Gastrocnemius medialis (tissue), 4 donors: ENCODE measurements around the gene PAPLN. TPM values are rescaled to one million over a fixed set of nuclear protein-coding genes. Genes with fewer than 3 reads are reported as not detected.

ENCODE experiments used
- ATAC-seq, 2 donors: fragments of 150-250 bp; one replicate each; pipeline ENCODE4 v1.9.1; 2016
- DNase-seq, 2 donors: peaks; one replicate each; pipeline ENCODE4 v3.0.0-alpha.2; 2019
- H3K27ac ChIP-seq, 4 donors: fragments of 200-600 bp; sonication (generic); 1 replicate in 1 of 4; 2 replicates in 3 of 4; pipeline ENCODE4 v1.5.1; 2016 to 2018; ENCODE audit warnings: mild to moderate bottlenecking in 2 of 4, moderate library complexity in 1 of 4
- H3K27me3 ChIP-seq, 3 donors: fragments of 200-600 bp; sonication (generic) in 2 of 3; 1 replicate in 1 of 3; 2 replicates in 2 of 3; pipeline versions ENCODE4 v1.5.1 to v1.6.0; 2016 to 2019; ENCODE audit warnings: mild to moderate bottlenecking in 1 of 3, moderate library complexity in 1 of 3
- H3K36me3 ChIP-seq, 2 donors: fragments of 200-600 bp; sonication (generic) in 1 of 2; one replicate each; pipeline ENCODE4 v1.5.1; 2017 to 2018
- H3K4me1 ChIP-seq, 2 donors: fragments of 200-600 bp; sonication (generic) in 1 of 2; one replicate each; pipeline ENCODE4 v1.5.1; 2016 to 2017; ENCODE audit warnings: mild to moderate bottlenecking in 2 of 2
- H3K4me3 ChIP-seq, 4 donors: fragments of 200-600 bp; sonication (generic) in 3 of 4; 1 replicate in 1 of 4; 2 replicates in 3 of 4; pipeline ENCODE4 v1.5.1; 2016 to 2019; ENCODE audit warnings: mild to moderate bottlenecking in 2 of 4
- H3K9me3 ChIP-seq, 3 donors: fragments of 200-600 bp; sonication (generic) in 2 of 3; 1 replicate in 1 of 3; 2 replicates in 2 of 3; pipeline ENCODE4 v1.5.1; 2016 to 2019
- CTCF ChIP-seq, 5 experiments: fragments of 450-650 bp in 3 of 5; fragments of 200-600 bp in 2 of 5; sonication (generic) in 2 of 5; IDR thresholded peaks in 4 of 5; conservative IDR thresholded peaks in 1 of 5; 1 replicate in 4 of 5; 2 replicates in 1 of 5; pipeline ENCODE4 v1.5.1; 2016 to 2019; ENCODE audit warnings: antibody characterized with exemption in 5 of 5, mild to moderate bottlenecking in 3 of 5, moderate library complexity in 3 of 5
- POLR2A ChIP-seq, 2 donors: fragments of 450-650 bp; IDR thresholded peaks; one replicate each; pipeline ENCODE4 v1.6.1; 2017; ENCODE audit warnings: antibody characterized with exemption in 2 of 2, mild to moderate bottlenecking in 2 of 2, moderate library complexity in 2 of 2
- in situ Hi-C, 4 donors: fragments of 200-750 bp; cut with MboI; loops; one replicate each; pipeline versions ENCODE4 v1.15.0 to v1.8.0; 2017; ENCODE audit warnings: low sequenced_read_pairs in 4 of 4
- intact Hi-C: fragments of 100-400 bp; cut with DNase I; formaldehyde crosslinking; loops from one replicate; pipeline ENCODE4 v1.15.1; 2023; ENCODE audit warnings: low total_unique reads
- total RNA-seq, 4 donors: library from RNA; depleted of rRNA; stranded (reverse); fragments of >200 nt; gene quantifications; one replicate each; pipeline versions ENCODE4 v1.1.0 to v1.2.3, GENCODE V29; 2016

Gene PAPLN
- total RNA-seq, 4 donors from 2014 or later = 1.9 to 5.0 (median 2.5) TPM

- TF ChIP-seq CTCF (IDR thresholded peaks at IDR 0.05 in 4 of 5, conservative IDR thresholded peaks at IDR 0.05 in 1 of 5) (no peak), POLR2A (IDR thresholded peaks at IDR 0.05) (no peak)
- ATAC-seq (no peak), DNase-seq (no peak)
- H3K9me3 ChIP-seq = no peaks in the 10 kb centered on the region
- in situ Hi-C loops (no loop called here), intact Hi-C loops (no loop called here)
- H3K36me3 ChIP-seq = no peaks in the 10 kb centered on the region
- H3K27ac ChIP-seq = no peak overlapping the region
- no peak overlapping the region for H3K4me3 ChIP-seq
- H3K4me1 ChIP-seq = peaks cover 8 to 19% of the 10 kb centered on the region in 2 donors
- H3K27me3 ChIP-seq = peaks cover 39 to 52% (median 39%) of the 10 kb centered on the region in 3 donors
Measured at GRCh38 chr14:73236157-73236556, 1.1 kb upstream of the PAPLN start.

- H3K27me3 ChIP-seq = peaks cover 39 to 53% (median 39%) of the 10 kb centered on the region in 3 donors
- H3K9me3 ChIP-seq = no peaks in the 10 kb centered on the region
- intact Hi-C loops (no loop called here), in situ Hi-C loops (no loop called here)
- ATAC-seq = no peak
- peaks cover 8 to 19% of the 10 kb centered on the region in 2 donors for H3K4me1 ChIP-seq
- no peaks in the 10 kb centered on the region for H3K36me3 ChIP-seq
- H3K27ac ChIP-seq = no peak overlapping the region
- TF ChIP-seq POLR2A (IDR thresholded peaks at IDR 0.05) (no peak), CTCF (IDR thresholded peaks at IDR 0.05 in 4 of 5, conservative IDR thresholded peaks at IDR 0.05 in 1 of 5) (no peak)
- no peak for DNase-seq
- peak overlapping the region in 1 of 4 donors; percentile 55 for H3K4me3 ChIP-seq
Measured at GRCh38 chr14:73236752-73237218, 521 bp upstream of the PAPLN start.

- intact Hi-C loops = no loop called here
- Histone ChIP-seq H3K27ac (no peak overlapping the region), H3K9me3 (no peaks in the 10 kb centered on the region), H3K27me3 (peaks cover 39 to 53% (median 39%) of the 10 kb centered on the region in 3 donors), H3K4me3 (peak overlapping the region; percentile 44 to 55 (median 50)), H3K4me1 (peaks cover 8 to 19% of the 10 kb centered on the region in 2 donors), H3K36me3 (no peaks in the 10 kb centered on the region)
- in situ Hi-C loops = no loop called here
- TF ChIP-seq POLR2A (IDR thresholded peaks at IDR 0.05) = no peak
- no peak for TF ChIP-seq CTCF (IDR thresholded peaks at IDR 0.05 in 4 of 5, conservative IDR thresholded peaks at IDR 0.05 in 1 of 5)
- no peak for ATAC-seq
- DNase-seq = no peak
Measured at GRCh38 chr14:73237786-73238423, 599 bp downstream of the PAPLN start.

- H3K27ac ChIP-seq = no peak overlapping the region
Measured at GRCh38 chr14:73238424-73238852, 1.1 kb downstream of the PAPLN start.

More at GRCh38 chr14:73238424-73238852, 1.1 kb downstream of the PAPLN start:
- TF ChIP-seq POLR2A (IDR thresholded peaks at IDR 0.05) (no peak), CTCF (IDR thresholded peaks at IDR 0.05 in 4 of 5, conservative IDR thresholded peaks at IDR 0.05 in 1 of 5) (no peak)
- Histone ChIP-seq H3K4me3 (peak overlapping the region; percentile 44 to 55 (median 50)), H3K9me3 (no peaks in the 10 kb centered on the region), H3K27me3 (peaks cover 39 to 53% (median 39%) of the 10 kb centered on the region in 3 donors), H3K36me3 (no peaks in the 10 kb centered on the region), H3K4me1 (peaks cover 8 to 19% of the 10 kb centered on the region in 2 donors)
- no peak for DNase-seq
- in situ Hi-C loops = no loop called here
- intact Hi-C loops = no loop called here
- ATAC-seq = no peak
